Fibroblast of skin of right quadriceps (primary cell): ENCODE measurements around the gene APBB2.
"Not testable (repeated sequence)": the region's sequence is repeated elsewhere in the genome, so short reads cannot be mapped to it uniquely, and the experiment has no call there.

Experiments
- DNase-seq: peaks from one replicate; pipeline ENCODE4 v3.0.0-alpha.2; 2013

Gene APBB2

DNA sequence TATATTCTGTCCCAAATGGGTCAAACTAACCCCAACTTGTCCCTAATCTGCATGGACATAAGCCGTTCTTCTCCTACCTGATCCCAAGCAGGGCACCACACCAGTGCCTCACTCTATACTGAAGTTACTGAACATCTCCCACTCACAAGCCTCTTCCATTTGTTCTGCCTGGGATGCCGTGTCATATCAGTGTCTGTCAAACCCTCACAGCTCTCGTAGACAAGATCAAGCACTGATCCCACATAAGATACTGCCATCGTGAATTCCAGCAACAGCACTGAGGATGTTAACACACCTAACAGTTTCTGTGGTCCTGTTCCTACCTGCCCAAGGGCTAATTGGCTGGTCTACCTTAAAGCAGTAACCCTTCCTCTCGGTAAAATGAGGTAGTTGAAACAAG, 162.1 kb downstream of the APBB2 start:
- no peak for DNase-seq

DNA sequence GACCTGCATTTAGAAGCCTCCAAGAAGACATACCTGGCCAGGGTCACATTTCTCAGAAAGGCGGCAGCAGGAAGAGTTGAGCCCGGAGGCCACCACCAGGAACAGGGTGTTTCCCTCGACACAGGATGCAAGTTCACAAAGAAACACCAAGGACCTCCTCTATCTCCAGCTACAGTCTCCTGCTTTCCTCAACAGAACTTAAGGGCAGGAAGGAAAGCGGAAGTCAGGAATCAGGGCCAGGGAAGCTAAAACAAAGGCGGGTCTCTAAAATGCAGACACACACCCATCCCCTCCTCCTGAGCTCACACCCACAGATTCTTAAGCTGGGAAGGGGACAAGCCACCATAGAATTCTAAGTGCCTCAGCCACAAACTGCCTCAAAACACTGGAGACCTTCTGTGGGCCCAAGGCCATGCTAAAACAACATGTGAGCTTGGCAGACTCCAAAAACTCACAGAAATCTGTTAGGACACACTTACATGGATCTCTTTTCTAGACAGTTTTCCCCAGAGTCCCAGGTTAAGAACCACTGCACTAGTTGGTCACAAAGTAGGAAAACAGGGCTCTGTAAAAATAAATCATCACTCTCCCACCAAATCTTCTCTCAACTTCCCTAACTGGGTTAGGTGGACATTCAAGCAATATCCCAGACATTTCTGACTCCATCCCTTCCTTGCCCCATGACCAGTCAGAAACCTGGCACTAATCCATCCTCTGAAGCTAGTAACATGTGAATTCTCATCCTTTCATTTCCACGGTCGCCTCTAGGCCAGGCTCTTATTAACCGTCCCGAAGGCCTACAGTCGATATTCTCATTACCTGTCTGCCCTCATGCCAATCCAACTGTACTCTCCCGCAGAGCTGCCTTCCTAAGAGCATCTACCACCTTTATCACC, 163.2 kb downstream of the APBB2 start:
- no peak for DNase-seq

- DNase-seq, result no peak
Measured at GRCh38 chr4:41050116-41050515, 164.2 kb downstream of the APBB2 start.

DNA sequence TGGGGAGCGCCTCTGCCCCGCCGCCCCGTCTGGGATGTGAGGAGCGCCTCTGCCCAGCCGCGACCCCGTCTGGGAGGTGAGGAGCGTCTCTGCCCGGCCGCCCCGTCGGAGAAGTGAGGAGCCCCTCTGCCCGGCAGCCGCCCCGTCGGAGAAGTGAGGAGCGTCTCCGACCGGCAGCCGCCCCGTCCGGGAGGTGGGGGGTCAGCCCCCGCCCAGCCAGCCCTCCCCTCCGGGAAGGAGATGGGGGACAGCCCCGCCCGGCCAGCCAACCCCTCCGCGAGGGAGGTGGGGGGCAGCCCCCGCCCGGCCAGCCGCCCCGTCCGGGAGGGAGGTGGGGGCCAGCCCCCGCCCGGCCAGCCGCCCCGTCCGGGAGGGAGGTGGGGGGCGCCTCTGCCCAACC, 165.2 kb downstream of the APBB2 start:
- not testable (repeated sequence) for DNase-seq

DNA sequence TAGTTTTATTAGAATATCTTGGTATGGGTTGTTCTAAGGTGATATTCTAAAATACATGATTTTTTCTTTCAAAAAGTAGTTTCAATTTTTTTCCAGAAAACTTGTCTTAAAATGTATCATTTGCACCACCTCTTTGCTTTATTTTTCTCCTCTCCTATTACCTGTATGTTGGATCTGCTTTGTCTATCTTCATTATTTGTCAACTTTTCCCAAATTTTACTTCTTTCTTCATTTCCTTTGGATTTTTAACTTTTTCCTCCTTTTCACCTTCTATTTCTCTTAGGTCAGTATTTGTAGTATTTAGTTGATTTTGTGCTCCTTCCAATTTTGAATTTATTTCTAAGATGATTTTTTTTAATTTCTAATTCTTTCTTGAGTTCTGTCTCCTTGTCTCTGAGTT, 169.6 kb downstream of the APBB2 start:
- DNase-seq, result no peak

DNA sequence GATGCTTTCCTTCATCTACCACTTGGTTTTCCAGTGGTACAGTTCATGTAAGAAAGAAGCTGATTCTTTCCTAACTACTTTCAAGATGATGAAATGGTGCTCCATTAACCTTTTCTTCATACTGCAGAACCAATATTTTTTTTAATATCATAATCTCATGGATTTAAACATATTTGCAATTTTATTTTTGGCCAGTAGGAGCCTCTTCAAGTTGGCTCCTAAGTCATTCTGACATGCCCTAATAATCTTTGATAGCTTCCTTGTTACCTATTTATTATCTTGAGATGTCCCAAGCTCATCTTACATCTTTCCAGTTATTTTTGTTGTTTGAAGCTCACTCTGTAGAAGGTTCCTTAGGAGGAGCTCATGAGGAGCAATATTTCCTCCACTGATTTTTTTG, 170.2 kb downstream of the APBB2 start:
- DNase-seq, result no peak

DNA sequence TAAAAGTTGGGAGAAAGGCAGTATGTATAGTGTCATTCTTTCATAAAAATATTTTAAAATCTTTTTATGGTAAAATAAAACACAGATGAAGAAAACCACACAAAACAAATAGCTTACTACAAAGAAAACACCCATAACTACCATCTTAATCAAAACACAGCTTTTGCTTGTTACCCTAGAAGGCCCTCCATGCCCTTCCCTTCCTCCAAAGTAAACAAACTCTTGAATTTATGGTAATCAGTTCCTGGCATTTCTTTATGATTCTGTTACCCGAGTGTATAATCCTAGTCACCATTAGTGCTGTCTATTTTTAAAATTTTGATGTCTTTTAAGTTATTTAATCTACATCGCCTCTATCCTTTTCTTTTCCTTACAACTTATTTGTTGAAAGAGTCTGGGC, 170.9 kb downstream of the APBB2 start:
- DNase-seq, result no peak

- no peak for DNase-seq
Measured at GRCh38 chr4:41041551-41041950, 172.8 kb downstream of the APBB2 start.

GRCh38 chr4:41039317-41039716, 175.0 kb downstream of the APBB2 start:
- DNase-seq, result peak; percentile 45

DNA sequence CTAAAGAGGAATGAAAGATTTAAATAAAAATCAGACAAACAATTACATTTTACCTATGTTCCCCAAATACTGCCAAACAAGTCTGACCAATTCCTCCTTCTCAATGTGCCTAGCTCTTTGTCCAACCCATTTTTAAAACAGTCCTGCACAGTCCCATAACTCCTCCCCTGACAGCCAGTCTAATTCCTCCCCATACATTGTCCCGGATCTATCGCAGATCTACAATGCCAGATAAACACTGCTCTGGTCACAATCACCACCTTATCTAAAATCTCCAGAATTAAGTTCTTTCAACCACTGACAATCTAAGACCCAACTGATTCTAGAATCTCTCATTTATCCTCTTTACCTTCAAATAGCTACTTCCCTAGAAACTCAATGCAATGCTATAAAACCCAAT, 176.0 kb downstream of the APBB2 start:
- DNase-seq, result no peak

DNA sequence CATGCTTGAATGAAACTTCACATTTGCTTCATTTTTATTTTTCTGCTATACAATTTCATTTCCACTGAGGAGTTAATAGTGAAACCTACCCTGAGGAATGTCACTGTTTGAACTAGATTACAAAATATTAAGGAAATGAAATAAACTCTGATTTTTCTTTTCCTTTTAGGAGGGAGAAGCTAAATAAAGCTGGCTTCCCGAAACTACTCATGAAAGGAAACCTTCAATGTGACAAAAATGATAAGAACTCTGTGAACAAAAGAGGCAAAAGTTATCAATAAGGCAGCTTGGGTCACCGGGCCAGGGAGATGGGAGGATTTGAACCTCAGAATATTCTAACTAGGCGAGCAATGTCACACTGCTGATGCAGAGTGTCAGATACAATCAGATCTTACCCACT, 185.2 kb downstream of the APBB2 start:
- DNase-seq, result no peak

- peak; percentile 28 for DNase-seq
Measured at GRCh38 chr4:41028392-41029076, 185.8 kb downstream of the APBB2 start.

DNA sequence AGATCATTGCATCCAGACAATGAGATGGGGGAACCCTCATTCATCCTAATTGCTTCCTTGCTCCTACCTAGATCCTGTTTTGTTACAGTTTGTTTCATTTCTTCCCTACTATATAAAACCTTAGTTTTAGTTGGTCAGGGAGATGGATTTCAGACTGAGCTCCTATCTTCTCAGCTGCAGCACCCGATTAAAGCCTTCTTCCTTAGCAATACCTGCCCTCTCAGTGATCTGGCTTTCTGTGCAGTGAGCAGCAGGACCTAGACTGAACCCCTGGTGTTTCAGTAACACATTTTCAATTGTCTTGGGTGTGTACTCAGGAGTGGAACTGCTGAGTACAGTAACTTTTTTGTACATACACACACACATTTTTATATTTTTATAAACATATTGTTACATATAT, 187.4 kb downstream of the APBB2 start:
- no peak for DNase-seq

DNA sequence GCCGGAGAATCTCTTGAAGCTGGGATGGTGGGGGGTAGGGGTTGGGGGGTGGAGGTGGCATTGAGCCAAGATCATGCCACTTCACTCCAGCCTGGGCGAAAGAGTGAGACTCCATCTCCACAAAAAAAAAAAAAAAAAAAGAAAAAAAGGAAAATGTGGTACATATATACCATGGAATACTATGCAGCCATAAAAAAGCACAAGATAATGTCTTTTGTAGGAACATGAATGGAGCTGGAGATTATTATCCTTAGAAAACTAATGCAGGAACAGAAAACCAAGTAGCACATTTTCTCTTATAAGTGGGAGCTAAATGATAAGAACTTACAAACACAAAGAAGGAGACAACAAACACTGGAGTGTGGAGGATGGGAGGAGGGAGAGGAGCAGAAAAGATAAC, 188.5 kb downstream of the APBB2 start:
- no peak for DNase-seq

- DNase-seq, result peak; percentile 20
Measured at GRCh38 chr4:41024556-41025491, 189.5 kb downstream of the APBB2 start.

GRCh38 chr4:41022116-41022515, 192.2 kb downstream of the APBB2 start:
- peak; percentile 90 for DNase-seq

DNA sequence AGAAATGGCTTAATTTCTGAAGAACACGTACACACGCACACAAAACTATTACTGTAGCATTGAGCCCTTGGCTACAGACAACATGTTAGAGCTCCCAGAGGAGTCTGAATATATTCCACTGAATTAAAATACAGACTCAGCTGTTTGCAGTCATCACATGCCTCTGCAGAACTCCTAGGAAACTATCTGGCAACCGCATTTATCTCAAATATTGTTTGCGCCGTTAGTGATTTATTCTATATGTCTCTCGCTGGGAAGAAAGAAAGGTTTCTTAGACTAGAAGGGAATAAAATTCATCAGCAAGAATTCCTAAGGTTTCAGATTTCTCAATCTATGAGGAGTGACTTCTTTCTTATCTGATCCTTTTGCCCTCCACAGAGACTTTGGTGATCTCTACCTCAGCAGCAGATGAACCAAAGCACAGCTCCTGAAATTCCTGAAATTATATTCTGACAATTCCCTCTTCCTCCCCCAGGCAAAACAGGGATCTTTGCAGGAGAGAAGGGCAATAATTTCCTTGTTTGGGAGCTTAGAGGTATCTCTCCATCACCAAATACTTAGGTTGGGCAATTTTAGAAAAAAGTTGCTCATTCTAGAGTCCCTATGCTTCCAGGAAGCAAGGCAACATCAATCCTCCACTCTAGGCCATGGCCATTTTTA, 199.2 kb downstream of the APBB2 start:
- no peak for DNase-seq

DNA sequence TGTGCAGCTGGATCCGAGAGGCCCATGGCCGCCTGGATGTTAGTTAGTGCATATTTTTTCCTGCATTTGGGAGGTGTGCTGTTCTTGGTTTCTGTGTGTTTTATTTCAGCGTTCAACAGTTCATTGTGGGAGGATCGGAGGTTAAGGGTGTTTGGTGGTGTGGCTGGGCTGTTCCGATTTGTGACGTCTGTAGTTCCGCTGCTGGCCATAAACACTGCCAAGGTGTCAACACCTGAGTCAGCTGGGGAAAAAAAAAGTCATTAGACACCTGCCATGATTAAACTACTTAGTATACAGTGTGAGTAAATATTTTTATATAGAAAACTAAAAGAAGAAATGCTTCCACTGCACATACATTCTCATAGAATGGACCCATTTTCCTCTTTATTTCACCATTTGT, 200.2 kb downstream of the APBB2 start:
- no peak for DNase-seq

GRCh38 chr4:41013746-41014145, 200.6 kb downstream of the APBB2 start:
- DNase-seq, result no peak

DNA sequence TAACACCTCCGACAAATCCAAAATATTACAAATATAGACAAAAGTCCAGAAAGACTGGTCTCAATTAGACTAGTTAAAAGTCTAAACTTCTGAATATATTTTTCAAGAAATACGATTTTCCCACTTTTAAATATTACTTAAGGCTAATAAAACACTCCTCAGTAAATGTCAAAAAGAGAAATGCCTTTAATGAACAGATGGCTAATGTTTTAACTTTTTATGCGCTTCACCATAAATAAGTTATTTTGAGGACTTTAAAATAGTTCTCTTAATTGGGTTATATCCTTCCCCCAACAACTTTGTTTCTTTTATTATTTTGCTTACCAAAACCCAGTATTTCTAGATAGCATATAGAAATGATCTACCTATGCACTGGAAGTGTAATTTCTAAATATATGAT, 201.4 kb downstream of the APBB2 start:
- no peak for DNase-seq

GRCh38 chr4:41012293-41012692, 202.0 kb downstream of the APBB2 start:
- peak; percentile 23 for DNase-seq

DNA sequence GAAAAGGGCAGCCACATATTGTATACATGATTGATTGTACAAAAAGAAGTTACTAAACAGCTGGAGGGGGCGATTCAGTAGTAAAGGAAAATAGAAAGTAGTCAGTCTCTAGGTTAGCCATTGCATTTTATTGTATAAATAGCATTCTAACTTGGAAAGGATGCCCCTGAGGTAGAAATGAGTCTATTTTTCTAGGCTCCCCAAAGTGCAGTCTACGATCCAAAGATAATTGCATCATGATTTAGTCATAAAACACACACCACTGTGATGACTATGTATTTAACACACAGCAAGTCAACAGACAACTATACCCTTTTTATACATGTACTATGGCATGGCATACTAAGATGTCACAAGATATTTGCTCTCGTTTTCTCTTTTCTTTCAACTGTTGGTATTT, 204.9 kb downstream of the APBB2 start:
- peak; percentile 70 for DNase-seq

DNA sequence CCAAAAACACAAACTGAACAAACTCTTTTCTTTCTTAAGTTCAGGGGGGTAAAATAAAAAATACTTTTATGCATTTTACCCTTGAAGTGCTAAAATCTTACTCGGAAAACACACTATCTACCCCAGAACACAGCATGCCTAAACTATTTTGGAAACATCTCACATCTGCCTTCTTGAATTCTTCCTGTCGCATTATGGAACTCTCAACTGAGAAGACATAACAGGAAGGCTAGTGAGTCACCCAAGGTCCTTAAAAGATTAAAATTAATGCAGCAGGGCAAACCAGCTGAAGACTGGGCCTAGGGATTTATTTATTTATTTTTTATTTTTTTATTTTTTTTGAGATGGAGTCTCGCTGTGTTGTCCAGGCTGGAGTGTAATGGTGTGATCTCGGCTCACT, 208.2 kb downstream of the APBB2 start:
- peak; percentile 53 for DNase-seq
